HCT116 (cell line): ENCODE results near the gene OR9Q1. TPM values are rescaled to one million over a fixed set of nuclear protein-coding genes. Genes with fewer than 3 reads are reported as not detected.

ENCODE experiments used
- ATAC-seq: fragments of 200-7000 bp; cut with Tn5 transposase; 2 replicates; pipeline ENCODE4 v1.9.1; 2020; ENCODE audit warnings: mild to moderate bottlenecking, moderate library complexity
- BruUV-seq: library from RNA; stranded (reverse); fragments of 400-500 nt; replicated peaks from 2 replicates; lab custom pipeline; 2021; lab: Mats Ljungman, UMichigan
- CTCF ChIA-PET: fragments of 300-600 bp; sonication (Branson Sonifier 250); formaldehyde crosslinking; loops from one replicate; lab custom pipeline; 2021; ENCODE audit warnings: antibody characterized with exemption; lab: Charles Lee
- POLR2A ChIA-PET: fragments of 300-600, 350-600 bp; sonication (Branson Sonifier 250); formaldehyde crosslinking; loops from one replicate; lab custom pipeline; 2021; ENCODE audit warnings: antibody characterized with exemption; lab: Charles Lee
- RAD21 ChIA-PET, 2 experiments: fragments of 300-600 bp; sonication (Branson Sonifier 250); formaldehyde crosslinking; loops; one replicate each; lab custom pipeline; 2023; ENCODE audit warnings: low total read pairs in 2 of 2; ENCODE audit not compliant: uncharacterized antibody in 2 of 2, unreplicated experiment in 2 of 2, low non-redundant PET in 1 of 2; lab: Charles Lee
- DNase-seq: peaks from one replicate; pipeline ENCODE4 v3.0.0-alpha.2; 2010; ENCODE audit warnings: low read depth, low spot score
- H2AFZ ChIP-seq: fragments of 200-600 bp; shearing (Covaris generic), sonication (generic); 2 replicates; pipeline ENCODE4 v1.6.1; 2017; ENCODE audit warnings: low read depth, mixed run types, mixed read lengths, antibody characterized with exemption, low read length; ENCODE audit not compliant: poor library complexity, severe bottlenecking
- H3K27ac ChIP-seq: 2 replicates; pipeline ENCODE4 v1.5.1; 2012; ENCODE audit warnings: low read depth, low read length
- H3K27me3 ChIP-seq: fragments of 200-600 bp; sonication (generic); 2 replicates; pipeline ENCODE4 v1.6.1; 2016; ENCODE audit warnings: mixed run types, low read length, mixed read lengths; ENCODE audit not compliant: insufficient read depth
- H3K36me3 ChIP-seq, 2 experiments: fragments of 200-500 bp in 1 of 2; fragments of 200-600 bp in 1 of 2; sonication (Bioruptor generic) in 1 of 2; sonication (generic) in 1 of 2; 2 replicates each; pipeline versions ENCODE4 v1.5.1 to v1.6.1; 2014 to 2016; ENCODE audit warnings: low read length in 2 of 2, inconsistent platforms in 1 of 2, mixed read lengths in 1 of 2, mixed run types in 1 of 2; ENCODE audit not compliant: insufficient read depth in 2 of 2, control insufficient read depth in 1 of 2
- H3K4me1 ChIP-seq, 2 experiments: fragments of 200-600 bp in 1 of 2; sonication (generic) in 1 of 2; 2 replicates each; pipeline versions ENCODE4 v1.5.1 to v1.6.1; 2012 to 2017; ENCODE audit warnings: low read length in 2 of 2, inconsistent platforms in 1 of 2, mild to moderate bottlenecking in 1 of 2, mixed read lengths in 1 of 2, mixed run types in 1 of 2, moderate library complexity in 1 of 2; ENCODE audit not compliant: insufficient read depth in 2 of 2, control insufficient read depth in 1 of 2
- H3K4me2 ChIP-seq: fragments of 200-600 bp; sonication (generic); 2 replicates; pipeline ENCODE4 v1.6.1; 2017; ENCODE audit warnings: mixed run types, low read length, mixed read lengths
- H3K4me3 ChIP-seq, 2 experiments: fragments of 200-600 bp in 1 of 2; sonication (generic) in 1 of 2; replicated peaks in 1 of 2; 2 replicates each; pipeline ENCODE4 v1.5.1; 2011 to 2016; ENCODE audit warnings: low read length in 2 of 2, control low read depth in 1 of 2, low read depth in 1 of 2, mild to moderate bottlenecking in 1 of 2, mixed read lengths in 1 of 2, mixed run types in 1 of 2
- H3K79me2 ChIP-seq: fragments of 200-600 bp; sonication (generic); 2 replicates; pipeline ENCODE4 v1.6.1; 2017; ENCODE audit warnings: mild to moderate bottlenecking, mixed run types, low read length, moderate library complexity, mixed read lengths; ENCODE audit not compliant: insufficient read depth
- H3K9ac ChIP-seq: fragments of 200-600 bp; sonication (generic); 2 replicates; pipeline ENCODE4 v1.6.1; 2016; ENCODE audit warnings: low read length, mixed read lengths
- H3K9me2 ChIP-seq: fragments of 200-600 bp; sonication (generic), shearing (Covaris generic); 2 replicates; pipeline ENCODE4 v1.6.1; 2017; ENCODE audit warnings: mixed run types, mild to moderate bottlenecking, moderate library complexity; ENCODE audit not compliant: insufficient read depth
- H3K9me3 ChIP-seq, 2 experiments: fragments of 200-500 bp in 1 of 2; fragments of 200-600 bp in 1 of 2; sonication (Bioruptor generic) in 1 of 2; sonication (generic) in 1 of 2; 2 replicates each; pipeline ENCODE4 v1.6.1; 2014 to 2017; ENCODE audit warnings: low read length in 2 of 2, mixed read lengths in 2 of 2, inconsistent platforms in 1 of 2, low read depth in 1 of 2, mild to moderate bottlenecking in 1 of 2, mixed run types in 1 of 2, moderate library complexity in 1 of 2; ENCODE audit not compliant: control insufficient read depth in 1 of 2, insufficient read depth in 1 of 2
- H4K20me1 ChIP-seq: fragments of 200-600 bp; sonication (generic), shearing (Covaris generic); 2 replicates; pipeline ENCODE4 v1.6.1; 2017; ENCODE audit warnings: mixed run types, mild to moderate bottlenecking, moderate library complexity; ENCODE audit not compliant: insufficient read depth
- CBX3 ChIP-seq: IDR thresholded peaks from 2 replicates; pipeline ENCODE4 v1.6.1; 2012; ENCODE audit warnings: low read depth
- CEBPB ChIP-seq: IDR thresholded peaks from 2 replicates; pipeline ENCODE4 v1.6.1; 2012; ENCODE audit warnings: low read depth
- EGR1 ChIP-seq: IDR thresholded peaks from 2 replicates; pipeline ENCODE4 v1.6.1; 2012; ENCODE audit warnings: low read depth
- ELF1 ChIP-seq: IDR thresholded peaks from 2 replicates; pipeline ENCODE4 v1.6.1; 2012; ENCODE audit warnings: low read depth, borderline replicate concordance
- FOSL1 ChIP-seq: IDR thresholded peaks from 2 replicates; pipeline ENCODE4 v1.6.1; 2012; ENCODE audit warnings: low read depth
- JUND ChIP-seq: IDR thresholded peaks from 2 replicates; pipeline ENCODE4 v1.6.1; 2012
- MAX ChIP-seq: IDR thresholded peaks from 2 replicates; pipeline ENCODE4 v1.6.1; 2012
- RAD21 ChIP-seq: IDR thresholded peaks from 2 replicates; pipeline ENCODE4 v1.6.1; 2012; ENCODE audit warnings: low read depth, mild to moderate bottlenecking
- SIN3A ChIP-seq: IDR thresholded peaks from 2 replicates; pipeline ENCODE4 v1.6.1; 2012; ENCODE audit warnings: low read depth
- SP1 ChIP-seq: IDR thresholded peaks from 2 replicates; pipeline ENCODE4 v1.6.1; 2012; ENCODE audit warnings: low read depth
- SRF ChIP-seq: IDR thresholded peaks from 2 replicates; pipeline ENCODE4 v1.6.1; 2012; ENCODE audit warnings: low read depth
- TCF7L2 ChIP-seq: IDR thresholded peaks from 2 replicates; pipeline ENCODE4 v1.7.0; 2011; ENCODE audit warnings: borderline replicate concordance, inconsistent platforms; ENCODE audit not compliant: insufficient read depth, insufficient read length; ENCODE audit errors: extremely low read depth
- YY1 ChIP-seq: IDR thresholded peaks from 2 replicates; pipeline ENCODE4 v1.6.1; 2011; ENCODE audit warnings: low read length, low read depth, moderate library complexity, mild to moderate bottlenecking; ENCODE audit not compliant: insufficient replicate concordance; ENCODE audit errors: extremely low read depth
- ZFX ChIP-seq: fragments of 450-650 bp; IDR thresholded peaks from 2 replicates; pipeline ENCODE4 v1.6.1; 2017
- intact Hi-C: fragments of 100-400 bp; cut with micrococcal nuclease; formaldehyde crosslinking; loops from 2 replicates; pipeline ENCODE4 v1.10.0; 2022
- total RNA-seq: library from RNA; stranded (reverse); gene quantifications from one replicate; pipeline ENCODE4 v1.2.1, GENCODE V29; 2021; ENCODE audit not compliant: unreplicated experiment
- TF ChIP-seq, protein P1 (sequence below): IDR thresholded peaks from 2 replicates; pipeline ENCODE4 v1.6.1; 2012; ENCODE audit warnings: low read depth
- TF ChIP-seq, protein P2 (sequence below): IDR thresholded peaks from 2 replicates; pipeline ENCODE4 v1.6.1; 2011; ENCODE audit warnings: mild to moderate bottlenecking, low read length, moderate library complexity; ENCODE audit not compliant: insufficient replicate concordance; ENCODE audit errors: extremely low read depth
- TF ChIP-seq, protein P3 (sequence below): IDR thresholded peaks from 2 replicates; pipeline ENCODE4 v1.6.1; 2012

OR9Q1 gene
- total RNA-seq, 1 experiment from 2014 or later, result not detected

- Histone ChIP-seq H3K9ac (no peak overlapping the region), H3K9me2 (no peaks in the 10 kb centered on the region), H3K79me2 (no peaks in the 10 kb centered on the region), H3K36me3 (no peaks in the 10 kb centered on the region), H3K4me1 (no peaks in the 10 kb centered on the region), H4K20me1 (no peaks in the 10 kb centered on the region), H2AFZ (no peak overlapping the region), H3K27me3 (peaks cover 5% of the 10 kb centered on the region), H3K4me3 (no peak overlapping the region), H3K9me3 (no peaks in the 10 kb centered on the region), H3K4me2 (no peak overlapping the region)
- ChIA-PET CTCF (no interaction called here), POLR2A (no interaction called here), RAD21 (no interaction called here)
- ATAC-seq, result no peak
- no peak for DNase-seq
- intact Hi-C loops, result no loop called here
- no TSS peak for BruUV-seq
- TF ChIP-seq ZFX (no peak), CEBPB (no peak), MAX (no peak), SIN3A (no peak), SRF (no peak), YY1 (no peak), SP1 (no peak), RAD21 (no peak), FOSL1 (no peak), ELF1 (no peak), EGR1 (no peak), TCF7L2 (no peak), JUND (no peak), CBX3 (no peak)
- TF ChIP-seq, protein P1, sequence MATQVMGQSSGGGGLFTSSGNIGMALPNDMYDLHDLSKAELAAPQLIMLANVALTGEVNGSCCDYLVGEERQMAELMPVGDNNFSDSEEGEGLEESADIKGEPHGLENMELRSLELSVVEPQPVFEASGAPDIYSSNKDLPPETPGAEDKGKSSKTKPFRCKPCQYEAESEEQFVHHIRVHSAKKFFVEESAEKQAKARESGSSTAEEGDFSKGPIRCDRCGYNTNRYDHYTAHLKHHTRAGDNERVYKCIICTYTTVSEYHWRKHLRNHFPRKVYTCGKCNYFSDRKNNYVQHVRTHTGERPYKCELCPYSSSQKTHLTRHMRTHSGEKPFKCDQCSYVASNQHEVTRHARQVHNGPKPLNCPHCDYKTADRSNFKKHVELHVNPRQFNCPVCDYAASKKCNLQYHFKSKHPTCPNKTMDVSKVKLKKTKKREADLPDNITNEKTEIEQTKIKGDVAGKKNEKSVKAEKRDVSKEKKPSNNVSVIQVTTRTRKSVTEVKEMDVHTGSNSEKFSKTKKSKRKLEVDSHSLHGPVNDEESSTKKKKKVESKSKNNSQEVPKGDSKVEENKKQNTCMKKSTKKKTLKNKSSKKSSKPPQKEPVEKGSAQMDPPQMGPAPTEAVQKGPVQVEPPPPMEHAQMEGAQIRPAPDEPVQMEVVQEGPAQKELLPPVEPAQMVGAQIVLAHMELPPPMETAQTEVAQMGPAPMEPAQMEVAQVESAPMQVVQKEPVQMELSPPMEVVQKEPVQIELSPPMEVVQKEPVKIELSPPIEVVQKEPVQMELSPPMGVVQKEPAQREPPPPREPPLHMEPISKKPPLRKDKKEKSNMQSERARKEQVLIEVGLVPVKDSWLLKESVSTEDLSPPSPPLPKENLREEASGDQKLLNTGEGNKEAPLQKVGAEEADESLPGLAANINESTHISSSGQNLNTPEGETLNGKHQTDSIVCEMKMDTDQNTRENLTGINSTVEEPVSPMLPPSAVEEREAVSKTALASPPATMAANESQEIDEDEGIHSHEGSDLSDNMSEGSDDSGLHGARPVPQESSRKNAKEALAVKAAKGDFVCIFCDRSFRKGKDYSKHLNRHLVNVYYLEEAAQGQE, result no peak
- TF ChIP-seq, protein P2, sequence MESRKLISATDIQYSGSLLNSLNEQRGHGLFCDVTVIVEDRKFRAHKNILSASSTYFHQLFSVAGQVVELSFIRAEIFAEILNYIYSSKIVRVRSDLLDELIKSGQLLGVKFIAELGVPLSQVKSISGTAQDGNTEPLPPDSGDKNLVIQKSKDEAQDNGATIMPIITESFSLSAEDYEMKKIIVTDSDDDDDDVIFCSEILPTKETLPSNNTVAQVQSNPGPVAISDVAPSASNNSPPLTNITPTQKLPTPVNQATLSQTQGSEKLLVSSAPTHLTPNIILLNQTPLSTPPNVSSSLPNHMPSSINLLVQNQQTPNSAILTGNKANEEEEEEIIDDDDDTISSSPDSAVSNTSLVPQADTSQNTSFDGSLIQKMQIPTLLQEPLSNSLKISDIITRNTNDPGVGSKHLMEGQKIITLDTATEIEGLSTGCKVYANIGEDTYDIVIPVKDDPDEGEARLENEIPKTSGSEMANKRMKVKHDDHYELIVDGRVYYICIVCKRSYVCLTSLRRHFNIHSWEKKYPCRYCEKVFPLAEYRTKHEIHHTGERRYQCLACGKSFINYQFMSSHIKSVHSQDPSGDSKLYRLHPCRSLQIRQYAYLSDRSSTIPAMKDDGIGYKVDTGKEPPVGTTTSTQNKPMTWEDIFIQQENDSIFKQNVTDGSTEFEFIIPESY, result no peak
- TF ChIP-seq, protein P3, sequence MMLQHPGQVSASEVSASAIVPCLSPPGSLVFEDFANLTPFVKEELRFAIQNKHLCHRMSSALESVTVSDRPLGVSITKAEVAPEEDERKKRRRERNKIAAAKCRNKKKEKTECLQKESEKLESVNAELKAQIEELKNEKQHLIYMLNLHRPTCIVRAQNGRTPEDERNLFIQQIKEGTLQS, result no peak
- TF ChIP-seq, all 23 proteins: peak for 0
- no peak overlapping the region for H3K27ac ChIP-seq
Observed at GRCh38 chr11:58152781-58153180, 129.1 kb downstream of the OR9Q1 start.
